GOT3 (cell line): Measurements from ENCODE around the gene TSPAN16.
"Not testable (repeated sequence)": the region's sequence is repeated elsewhere in the genome, so short reads cannot be mapped to it uniquely, and the experiment has no call there.

Experiments used
- DNase-seq: peaks from one replicate; lab custom pipeline; 2025; ENCODE audit warnings: mixed read lengths; lab: John Stamatoyannopoulos, UW

Gene TSPAN16

DNA sequence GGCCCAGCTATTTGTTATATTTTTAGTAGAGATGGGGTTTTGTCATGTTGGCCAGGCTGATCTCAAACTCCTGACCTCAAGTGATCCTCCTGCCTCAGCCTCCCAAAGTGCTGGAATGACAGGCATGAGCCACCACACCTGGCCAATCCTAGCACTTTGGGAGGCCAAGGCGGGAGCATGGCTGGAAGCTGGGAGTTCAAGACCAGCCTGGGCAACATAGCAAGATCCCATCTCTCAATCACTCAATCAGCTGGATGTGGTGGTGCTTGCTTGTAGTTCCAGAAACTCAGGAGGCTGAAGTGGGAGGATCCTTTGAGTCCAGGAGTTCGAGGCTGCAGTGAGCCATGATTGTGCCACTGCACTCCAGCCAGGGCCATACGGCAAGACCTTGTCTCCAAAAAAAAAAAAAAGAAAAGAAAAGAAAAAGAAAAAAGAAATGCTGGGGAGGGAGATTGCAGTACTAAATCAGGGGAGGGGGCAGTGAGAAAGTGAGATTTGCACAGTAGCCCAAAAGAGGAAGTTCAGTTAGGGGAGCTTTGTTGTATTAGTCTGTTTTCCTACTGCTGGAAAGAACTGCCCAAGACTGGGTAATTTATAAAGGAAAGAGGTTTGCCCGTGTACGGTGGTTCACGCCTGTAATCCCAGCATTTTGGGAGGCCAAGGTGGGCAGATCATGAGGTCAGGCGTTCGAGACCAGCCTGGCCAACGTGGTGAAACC, 24.5 kb downstream of the TSPAN16 start:
- not testable (repeated sequence) for DNase-seq

DNA sequence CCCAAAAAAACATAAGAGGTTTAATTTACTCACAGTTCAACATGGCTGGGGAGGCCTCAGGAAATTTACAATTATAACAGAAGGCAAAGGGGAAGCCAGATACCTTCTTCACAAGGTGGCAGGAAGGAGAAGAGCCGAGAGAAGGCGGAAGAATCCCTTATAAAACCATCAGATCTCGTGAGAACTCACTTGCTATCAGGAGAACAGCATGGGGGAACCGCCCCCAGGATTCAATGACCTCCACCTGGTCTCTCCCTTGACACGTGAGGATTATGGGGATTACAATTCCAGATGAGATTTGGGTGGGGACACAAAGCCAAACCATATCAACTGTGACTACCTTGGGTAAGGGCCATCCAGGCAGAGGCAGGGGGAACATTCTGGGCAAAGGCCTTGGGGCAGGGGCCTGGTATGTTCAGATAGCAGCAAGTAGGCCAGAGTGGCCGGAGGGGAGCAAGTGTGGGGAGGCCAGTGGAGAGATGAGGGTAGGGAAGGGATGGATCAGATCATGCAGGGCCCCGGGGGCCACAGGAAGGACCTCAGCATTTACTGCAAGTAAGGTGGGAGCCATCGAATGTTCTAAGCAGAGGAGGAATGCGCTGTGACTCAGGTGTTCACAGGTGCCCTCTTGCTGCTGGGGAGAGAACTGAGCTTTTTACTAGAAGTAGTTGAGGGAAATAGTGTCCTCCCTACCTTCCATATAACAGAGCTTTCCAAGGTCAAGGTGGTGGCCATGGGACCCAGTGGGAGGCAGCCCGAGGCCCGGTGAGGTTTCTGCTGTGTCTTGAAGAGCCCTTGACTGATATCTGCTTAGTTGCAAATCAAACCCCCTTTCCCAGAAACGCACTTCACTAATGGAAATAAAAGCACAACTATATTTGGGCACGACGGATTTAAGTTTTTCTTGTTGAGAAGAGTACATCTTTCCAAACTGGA, 25.5 kb downstream of the TSPAN16 start:
- no peak for DNase-seq

DNA sequence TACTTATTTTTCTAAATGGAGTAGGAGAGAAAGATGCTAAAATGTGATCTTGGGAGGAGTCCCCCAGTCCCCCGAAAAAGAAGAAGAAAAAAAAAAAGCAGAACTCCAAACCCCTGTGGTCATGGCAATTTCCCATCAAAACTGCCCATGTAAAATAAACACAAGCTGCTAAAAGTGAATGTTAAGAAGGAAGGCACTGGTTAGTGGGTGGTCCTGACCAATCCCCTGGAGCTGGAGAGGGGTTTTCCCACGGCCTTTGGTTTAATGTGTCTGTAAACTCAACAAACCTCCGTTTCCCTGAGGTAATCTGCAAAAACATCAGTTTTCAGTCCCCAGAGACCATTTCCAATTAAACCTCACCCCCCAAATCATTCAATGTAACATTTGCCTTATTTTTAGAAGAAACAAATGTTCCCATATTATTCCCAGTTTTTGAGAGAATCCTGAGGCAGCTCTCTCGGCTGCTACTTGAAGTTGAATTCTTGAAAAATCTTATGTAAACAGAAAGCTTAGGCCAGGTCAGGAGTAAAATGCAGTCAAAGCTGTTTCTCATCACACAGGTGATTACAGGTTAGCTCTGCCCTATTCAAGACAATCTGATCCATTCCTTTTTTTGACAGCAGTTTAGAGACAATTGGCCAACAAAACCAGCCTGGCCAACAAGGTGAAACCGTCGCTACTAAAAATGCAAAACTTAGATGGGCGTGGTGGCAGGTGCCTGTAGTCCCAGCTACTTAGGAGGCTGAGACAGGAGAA, 26.5 kb downstream of the TSPAN16 start:
- no peak for DNase-seq

DNA sequence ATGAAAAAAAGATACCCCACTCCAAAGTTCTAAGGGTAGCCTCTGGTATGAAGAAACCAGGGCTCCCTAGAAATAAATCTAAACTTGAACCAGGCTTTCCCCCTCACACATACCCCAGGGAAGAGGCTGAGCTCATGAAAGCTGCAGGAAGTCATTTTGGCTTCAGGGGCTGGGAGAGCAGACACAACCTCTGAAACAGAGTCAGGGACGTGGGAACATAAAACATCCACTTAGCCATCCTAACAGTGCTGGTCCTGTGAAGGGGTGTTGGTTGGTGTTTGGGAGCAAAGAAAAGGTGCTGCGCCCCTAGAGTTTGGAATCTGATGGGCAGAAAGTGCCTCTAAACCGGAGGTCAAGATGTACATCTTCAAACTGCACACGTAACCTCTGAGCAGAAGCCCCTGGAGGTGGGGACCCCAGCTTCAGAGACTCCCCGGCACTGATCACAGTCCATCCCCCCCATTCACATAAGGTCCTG, 27.7 kb downstream of the TSPAN16 start:
- no peak for DNase-seq

DNA sequence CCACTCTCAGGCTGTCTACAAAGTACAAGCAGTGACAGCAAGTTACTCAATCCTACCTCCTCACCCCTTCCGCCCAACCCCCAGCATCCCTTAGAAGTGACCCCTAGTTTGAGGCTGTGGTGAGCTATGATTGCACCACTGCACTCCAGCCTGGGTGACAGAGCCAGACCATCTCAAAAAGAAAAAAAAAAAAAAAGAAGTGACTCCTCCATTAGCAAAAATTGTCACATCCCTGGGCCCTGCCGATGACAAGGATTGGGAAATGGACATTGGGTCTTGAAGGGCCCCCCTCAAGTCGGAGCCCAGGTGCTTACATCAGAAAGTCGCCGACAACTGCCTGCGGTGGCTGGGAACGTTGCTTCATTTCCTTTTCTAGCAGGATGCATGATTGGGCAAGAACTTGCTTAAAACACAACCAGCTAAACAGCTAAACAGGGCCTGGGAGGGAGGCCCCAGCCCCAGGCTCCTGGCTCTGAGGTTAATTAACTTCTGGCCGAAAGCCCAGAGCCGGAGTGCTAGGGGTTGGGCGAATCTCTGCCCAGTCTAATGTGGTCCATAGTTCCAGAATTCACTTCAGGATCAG, 28.2 kb downstream of the TSPAN16 start:
- no peak for DNase-seq

DNA sequence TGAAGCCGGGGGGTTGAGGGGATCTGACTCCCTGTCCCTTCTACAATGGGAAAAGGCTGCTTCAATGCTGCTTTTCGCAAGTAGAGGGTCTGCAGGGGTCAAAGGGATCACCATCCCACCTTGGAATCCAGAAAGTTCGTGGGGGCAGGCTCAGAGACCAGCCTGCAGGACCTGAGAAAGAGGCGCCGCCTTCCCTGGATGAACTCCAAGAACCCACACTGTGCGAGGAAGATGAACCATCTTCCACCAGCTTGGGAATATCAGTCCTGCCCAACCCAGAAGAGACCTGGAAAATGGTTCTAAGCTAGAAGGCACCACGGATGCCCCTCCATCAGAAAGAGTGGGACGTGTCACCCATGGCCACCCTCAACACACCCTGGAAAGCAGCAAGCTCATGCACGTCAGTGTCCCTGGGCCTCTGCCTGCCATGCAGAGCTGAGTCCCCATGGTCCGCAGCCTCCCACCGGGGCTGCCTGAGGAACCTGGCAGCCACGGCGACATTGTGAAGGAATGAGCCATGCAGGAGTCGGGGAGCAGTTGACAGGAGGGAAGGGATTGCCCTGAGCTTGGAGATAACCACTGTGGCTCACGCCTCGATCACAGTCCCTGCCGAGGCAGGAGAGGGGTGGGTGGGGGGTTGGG, 28.9 kb downstream of the TSPAN16 start:
- no peak for DNase-seq

DNA sequence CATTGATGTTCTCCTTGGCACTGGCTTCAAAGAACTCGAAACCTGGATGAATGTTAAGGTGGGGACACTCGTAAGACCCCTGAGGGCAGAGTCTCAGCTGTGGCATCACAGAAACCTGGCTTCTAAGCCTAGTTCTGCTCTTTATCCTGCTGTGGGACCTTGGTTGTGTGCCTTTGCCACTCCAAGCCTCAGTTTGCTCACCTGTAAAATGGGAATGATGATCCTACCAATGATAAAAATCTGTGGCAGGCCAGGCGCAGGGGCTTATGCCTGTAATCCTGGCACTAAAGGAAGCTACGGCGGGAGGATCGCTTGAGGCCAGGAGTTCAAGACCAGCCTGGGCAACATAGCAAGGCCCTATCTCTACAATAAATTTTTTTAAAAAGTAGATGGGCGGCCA, 29.6 kb downstream of the TSPAN16 start:
- DNase-seq: no peak

DNA sequence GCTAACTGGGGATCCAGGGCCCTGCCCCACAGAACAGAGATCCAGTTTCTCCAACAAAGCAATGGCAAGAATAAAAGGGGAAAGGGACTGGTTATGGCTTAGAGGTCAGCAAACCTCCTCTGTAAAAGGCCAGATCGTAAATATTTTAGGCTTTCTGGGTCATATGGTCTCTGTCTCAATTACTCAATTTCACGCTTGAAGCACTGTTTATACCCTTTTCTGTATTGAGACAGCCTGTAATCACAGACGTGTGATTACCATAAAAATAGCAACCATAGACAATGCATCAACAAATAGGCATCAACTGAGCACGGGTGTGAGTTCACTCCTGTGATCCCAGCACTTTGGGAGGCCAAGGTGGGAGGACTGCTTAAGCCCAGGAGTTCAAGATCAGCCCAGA, 34.2 kb downstream of the TSPAN16 start:
- no peak for DNase-seq

DNA sequence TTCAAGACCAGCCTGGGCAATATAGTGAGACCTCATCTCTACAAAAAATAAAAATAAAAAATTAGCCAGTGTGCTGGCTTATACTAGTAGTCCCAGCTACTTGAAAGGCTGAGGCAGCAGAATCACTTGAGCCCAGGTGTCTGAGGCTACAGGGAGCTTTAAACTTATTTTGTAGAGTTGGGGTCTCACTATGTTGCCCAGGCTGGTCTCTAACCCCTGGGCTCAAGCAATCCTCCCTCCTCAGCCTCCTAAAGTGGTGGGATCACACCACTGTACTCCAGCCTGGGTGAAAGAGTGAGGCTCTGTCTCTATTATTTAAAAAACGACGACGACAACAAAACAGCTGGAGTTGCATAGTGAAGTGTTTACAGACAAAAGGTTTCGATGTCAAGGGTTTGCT, 35.5 kb downstream of the TSPAN16 start:
- no peak for DNase-seq

DNA sequence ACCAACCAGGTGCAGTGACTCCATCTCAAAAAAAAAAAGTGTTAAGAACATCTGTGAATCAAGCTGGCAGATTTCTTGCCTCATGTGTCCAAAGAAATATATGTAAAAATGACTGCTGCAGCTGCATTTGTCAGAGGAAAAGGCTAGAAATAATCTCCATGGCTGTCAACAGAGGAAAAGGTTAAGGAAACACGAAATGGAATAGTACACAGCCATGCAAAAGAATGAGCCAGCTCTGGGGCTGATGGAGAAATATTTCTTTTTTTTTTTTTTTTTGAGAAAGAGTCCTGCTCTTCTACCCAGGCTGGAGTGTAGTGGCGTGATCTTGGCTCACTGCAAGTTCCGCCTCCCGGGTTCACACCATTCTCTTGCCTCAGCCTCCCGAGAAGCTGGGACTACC, 36.9 kb downstream of the TSPAN16 start:
- no peak for DNase-seq

DNA sequence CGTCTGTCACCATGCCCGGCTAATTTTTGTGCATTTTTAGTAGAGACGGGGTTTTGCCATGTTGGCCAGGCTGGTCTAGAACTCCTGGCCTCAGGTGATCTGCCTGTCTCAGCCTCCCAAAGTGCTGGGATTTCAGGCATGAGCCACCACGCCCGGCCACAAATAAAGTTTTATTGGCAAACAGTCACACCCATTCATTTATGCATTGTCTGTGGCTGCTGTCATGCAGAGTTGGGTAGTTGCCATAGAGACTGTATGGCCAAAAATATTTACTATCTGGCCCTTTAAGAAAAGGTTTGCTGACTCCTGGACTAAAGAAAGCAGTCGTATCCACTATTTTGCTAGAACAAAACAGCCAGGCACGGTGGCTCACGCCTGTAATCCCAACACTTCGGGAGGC, 37.9 kb downstream of the TSPAN16 start:
- not testable (repeated sequence) for DNase-seq

DNA sequence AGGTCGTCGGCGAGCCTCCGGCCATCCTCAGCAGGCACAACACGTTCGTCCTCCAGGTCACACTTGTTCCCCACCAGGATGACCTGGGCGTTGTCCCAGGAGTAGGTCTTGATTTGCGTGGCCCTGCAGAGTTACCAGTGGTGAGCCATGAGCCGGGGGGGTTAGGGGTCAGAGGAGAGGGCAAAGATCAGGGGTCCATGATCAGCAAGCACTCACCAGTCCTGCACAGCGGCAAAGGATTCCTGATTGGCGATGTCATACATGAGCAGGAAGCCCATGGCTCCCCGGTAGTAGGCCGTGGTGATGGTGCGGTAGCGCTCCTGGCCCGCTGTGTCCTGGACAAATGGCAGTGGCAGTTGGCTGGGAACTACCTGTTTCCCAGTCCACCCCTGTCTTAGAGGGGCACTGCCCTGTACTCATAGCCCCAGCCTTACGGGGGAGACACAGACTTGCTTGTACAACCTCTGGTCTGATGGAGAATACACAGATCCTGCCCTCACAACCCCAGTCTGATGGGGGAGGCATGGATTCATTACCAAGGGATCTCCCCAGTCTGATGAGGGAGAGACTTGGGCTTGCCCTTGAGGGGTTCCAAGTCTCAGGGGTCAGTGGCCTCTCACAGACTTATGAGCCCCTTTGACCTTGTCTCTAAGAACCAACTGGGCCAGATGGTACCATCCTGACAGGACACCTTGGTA, 39.6 kb downstream of the TSPAN16 start:
- no peak for DNase-seq

DNA sequence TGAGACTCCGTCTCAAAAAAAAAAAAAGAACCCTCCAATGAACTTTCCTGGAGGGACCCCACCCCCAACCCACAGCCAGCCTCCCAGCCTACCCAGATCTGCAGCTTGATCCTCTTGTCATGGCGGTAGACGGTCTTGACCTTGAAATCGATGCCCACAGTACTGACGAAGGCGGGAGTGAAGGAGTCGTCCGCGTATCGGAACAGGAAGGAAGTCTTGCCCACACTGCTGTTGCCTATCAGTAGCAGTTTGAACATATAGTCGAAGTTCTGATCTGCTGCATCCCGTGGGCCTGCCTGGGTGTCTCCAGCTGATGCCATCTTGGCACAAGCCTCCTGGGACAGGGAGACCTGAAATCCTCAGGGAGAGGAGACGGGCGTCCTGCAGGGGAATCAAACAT, 41.1 kb downstream of the TSPAN16 start:
- DNase-seq: no peak

DNA sequence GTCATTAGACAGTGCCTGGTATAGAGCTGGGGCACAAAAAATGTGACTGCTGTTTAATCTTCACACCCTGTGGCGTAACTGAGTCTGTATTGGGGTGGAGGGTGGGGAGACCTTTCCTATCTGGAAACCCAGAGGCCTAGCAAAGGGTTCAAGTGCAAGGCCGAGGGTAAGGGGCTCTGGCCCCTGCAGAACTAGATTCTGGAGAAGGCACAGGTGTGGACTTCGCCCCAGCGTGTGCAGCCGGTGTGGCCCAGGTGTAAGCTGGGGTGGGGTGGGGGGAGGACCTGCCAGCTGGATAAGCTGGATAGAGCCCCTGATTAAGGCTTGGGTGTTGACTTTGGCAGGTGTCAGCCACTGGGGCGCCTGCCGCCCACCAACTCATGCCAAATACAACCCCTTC, 42.2 kb downstream of the TSPAN16 start:
- DNase-seq: no peak

DNA sequence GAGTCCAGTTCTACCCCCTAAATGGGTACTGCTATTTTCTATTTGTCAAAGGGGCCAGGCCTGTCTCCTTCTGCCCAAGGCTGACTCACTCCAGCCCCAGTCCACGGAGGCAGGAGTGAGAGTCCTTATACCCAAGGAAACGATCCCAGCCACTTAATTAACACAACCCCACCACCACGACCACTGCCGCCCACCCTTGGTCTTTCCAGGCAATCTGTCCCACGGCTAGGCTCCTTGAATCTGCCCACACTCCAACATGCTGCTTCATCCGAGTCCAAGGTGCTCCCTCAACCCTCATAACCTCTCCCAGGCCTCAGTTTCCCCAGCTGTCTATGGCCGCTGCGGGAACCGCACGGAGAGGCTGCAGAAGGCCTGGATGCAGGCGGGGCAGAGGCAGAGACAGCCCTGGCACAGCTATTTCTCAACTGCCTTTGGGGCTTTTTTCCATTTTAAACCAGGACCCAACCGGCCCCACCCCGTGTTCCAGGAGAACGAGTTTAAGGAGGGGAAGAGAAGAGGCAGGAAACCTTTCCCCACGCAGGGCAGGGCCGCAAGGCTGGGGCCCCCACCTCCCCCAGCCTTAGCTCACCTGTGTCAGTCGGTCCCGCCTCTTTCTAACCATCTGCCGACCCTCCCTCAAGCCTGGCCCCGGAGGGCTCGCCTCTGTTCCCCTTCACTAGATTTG, 42.8 kb downstream of the TSPAN16 start:
- DNase-seq: no peak

DNA sequence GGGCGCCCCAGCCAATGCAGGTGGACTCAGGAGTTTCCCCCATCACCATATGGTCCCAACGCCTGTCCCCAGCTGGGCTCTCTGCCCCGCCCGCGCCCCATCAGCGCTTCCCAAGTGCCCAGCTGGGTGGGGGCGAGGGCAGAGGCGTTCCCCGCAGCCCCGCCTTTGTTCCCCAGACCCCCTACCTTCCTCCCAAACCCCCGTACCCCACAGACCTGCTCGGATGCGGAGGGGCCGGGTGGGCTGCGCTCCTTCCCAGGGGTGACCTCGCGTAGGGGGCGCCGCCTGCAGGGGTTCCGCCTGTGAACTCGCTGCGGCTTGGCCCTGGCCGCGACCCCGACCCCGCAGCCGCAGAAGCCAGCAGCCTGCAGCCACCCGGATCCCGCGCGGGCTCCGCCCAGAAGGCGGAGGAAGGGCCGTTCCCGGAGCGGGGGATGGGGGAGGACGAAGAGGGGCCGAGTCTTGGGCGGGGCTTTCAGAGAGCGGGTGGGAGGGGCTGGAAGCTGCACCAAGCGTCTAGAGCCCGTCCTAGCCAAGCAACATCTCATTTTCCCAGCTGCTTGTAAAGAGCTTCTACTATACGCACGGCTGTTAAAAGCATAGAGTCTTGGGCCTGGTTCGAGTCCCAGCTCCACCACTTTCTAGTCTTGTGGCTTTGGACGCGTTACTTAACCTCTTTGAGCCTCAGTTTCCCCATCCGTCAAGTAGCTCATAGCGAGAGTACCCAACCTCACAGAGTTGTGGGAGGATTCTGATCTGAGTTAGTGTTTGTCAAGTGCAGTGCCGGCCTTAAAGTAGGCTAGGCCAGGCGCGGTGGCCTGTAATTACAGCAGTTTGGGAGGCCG, 43.5 kb downstream of the TSPAN16 start, which contains the start of gene RAB3D:
Gene RAB3D (minus strand): TSS at position 404 of the 845 bp plus-strand sequence. CDS start 2,258 bp downstream, outside the sequence.
- no peak for DNase-seq

DNA sequence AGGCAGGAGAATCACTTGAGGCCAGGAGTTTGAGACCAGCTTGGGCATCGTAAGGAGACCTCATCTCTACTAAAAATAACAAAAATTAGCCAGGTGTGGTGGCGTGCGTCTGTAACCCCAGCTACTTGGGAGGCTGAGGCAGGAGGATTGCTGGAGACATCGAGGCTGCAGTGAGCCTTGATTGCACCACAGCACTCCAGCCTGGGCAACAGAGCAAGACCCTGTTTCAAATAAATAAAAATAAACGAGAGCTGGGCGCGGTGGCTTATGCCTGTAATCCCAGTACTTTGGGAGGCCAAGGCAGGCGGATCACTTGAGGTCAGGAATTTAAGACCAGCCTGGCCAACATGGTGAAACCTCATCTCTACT, 44.1 kb downstream of the TSPAN16 start:
- not testable (repeated sequence) for DNase-seq

DNA sequence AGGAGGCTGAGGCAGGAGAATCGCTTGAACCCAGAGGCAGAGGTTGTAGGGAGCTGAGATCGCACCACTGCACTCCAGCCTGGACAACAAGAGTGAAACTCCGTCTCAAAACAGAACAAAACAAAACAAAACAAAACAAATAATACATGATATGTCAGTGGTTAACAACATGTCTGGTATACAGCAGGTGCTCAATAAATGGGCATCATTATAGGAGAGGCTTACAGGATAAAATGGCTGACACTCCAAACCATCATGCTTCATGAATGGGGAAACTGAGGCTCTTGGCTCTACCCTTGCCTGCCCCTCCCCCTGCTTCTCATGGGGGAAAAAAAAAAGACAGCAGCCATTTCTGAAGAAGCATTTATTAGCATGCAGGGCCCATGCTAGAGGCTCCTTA, 46.5 kb downstream of the TSPAN16 start:
- DNase-seq: no peak

DNA sequence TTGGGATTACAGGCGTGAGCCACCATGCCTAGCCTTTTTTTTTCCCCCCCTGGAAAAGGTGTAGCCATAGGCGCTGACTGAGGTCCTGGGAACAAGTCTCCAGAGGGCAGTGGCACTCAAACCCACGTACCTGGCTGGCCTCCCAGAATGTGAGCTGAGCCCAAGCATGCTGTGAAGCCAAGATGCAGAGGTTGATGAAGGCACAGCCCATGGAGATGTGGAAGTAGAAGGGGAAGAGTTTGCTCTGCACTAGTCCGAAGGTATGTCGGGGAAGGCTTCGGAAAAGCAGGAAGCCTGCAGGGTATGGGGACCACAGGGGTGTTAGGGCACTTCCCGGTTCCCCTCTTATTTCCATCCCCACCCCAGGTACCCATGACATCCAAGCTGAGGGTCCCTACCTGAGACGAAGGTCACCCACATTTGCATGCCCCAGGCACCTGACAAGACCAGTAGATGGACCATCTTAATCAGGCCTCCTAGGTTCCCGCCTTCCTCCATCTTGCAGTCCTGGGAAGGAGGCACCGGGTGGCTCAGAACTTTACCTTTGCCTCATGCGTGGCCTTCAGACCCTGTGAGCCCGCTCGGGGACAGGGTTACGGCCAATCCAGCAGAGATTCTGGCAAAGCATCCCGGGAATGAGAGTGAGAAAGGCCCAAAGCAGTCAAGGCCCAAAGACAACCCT, 49.3 kb downstream of the TSPAN16 start:
- no peak for DNase-seq
